Stimulated activated CD4-positive, alpha-beta T cell treated with anti-CD3 and anti-CD28 coated beads, Interleukin-15, amount 100 ng/mL, for 1 hour (primary cell): ENCODE results near the gene BTBD3.

Experiments used
- DNase-seq, 2 donors: peaks; one replicate each; pipeline ENCODE4 v3.0.0-alpha.2; 2020; ENCODE audit warnings: low read depth in 1 of 2, low spot score in 1 of 2

The BTBD3 gene

DNA sequence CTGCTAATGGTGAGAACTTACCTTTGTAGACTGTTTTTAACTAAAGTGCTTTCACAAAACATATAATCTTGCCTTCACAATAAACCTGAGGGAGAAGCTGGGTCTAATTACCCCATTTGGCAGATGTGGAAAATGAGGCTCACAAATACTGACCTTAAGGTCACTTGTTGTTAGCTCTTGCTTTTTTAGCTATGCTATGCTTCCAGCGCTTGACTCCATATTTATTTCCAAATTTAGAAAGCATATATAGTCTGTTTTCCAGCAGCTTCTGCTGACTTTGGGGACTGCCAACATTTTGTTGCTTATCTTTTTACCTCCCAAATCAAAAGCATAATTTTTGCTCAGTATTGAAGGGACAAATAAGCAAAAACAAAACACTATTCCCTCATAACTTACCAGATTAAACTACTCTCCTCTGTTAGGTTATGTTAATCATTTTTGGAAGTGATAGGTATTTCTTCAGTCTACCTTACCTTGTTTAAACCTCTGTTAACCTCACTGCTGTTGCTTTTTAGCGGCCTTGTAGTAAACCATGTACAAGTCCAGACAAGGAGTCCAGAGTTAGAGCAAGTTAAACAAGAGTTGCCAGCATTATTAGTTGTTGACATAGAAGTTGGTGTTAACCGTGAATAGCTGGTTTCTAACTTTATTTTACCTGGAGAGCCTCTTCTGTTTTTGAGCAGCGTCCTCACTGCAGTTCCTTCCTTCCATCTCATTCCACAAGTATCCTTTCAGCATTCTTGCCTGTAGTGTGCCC, 4.9 kb upstream of the BTBD3 start:
- DNase-seq = no peak

DNA sequence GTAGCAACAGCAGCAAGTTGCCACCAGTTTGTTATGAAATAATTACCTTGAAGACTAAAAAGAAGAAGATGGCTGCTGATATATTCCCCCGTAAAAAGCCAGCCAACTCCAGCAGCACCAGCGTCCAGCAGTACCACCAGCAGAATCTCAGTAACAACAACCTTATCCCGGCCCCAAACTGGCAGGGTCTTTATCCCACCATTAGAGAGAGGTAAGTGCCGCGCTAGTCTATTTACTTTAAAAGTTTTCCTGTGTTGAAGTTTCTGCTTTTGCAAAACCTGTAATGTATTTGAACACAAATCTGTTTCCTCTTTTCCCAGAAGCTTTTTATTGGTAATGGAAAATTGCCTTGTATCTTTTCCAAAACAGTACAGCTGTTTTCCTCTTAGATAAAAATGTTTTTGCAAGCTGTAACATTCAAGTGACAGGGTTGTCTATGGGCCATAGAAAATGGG, 725 bp downstream of the BTBD3 start:
- DNase-seq = no peak

DNA sequence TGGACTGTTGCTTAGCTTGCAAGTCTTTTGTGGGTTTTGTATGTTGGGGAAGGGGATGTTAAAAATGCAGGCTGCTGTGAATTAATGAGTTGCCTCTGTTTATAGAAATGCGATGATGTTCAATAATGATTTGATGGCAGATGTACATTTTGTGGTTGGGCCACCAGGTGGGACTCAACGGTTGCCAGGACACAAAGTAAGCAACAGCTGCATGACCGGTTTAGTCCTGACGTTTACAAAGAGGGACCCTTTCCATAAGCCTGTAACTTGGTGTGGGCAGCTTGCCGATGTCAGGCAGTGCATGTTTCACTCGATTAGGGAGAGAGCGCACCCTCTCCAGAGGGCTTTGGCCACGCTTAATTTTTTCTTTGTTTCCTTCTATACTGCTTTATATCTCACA, 1.3 kb downstream of the BTBD3 start:
- no peak for DNase-seq

DNA sequence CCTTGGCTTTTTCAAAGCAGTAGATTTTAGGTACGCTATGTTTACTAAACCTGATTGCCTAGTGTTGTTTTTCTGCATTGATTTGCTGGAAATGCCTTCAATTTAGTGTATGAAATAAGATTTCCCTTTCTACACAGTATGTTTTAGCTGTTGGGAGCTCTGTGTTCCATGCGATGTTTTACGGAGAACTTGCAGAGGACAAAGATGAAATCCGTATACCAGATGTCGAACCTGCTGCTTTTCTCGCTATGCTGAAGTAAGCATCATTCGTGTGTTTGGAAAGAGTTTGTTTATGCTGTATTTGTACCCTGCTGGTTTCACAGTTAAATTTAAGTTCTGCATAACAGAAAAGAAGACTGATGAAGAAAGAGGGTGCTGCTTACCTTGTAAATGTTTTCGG, 1.9 kb downstream of the BTBD3 start:
- DNase-seq = no peak

DNA sequence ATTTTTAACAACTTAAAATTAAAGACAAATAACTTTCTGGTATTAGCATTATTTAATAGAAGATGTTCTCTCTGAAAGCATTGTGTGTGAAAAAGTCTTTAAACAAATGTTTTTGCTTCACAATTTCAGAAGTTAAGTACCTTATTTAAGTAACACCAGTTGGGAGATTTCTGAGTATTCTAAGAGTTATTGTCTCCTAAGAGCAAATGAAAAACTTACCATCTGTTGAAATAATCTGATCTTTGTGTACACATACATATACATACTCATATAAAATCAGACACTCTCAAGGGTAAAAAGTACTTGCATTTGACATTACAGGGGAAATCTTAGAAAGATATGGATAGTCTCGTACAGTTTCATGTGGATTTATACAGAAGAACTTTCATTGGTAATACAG, 2.4 kb downstream of the BTBD3 start:
- DNase-seq = no peak

DNA sequence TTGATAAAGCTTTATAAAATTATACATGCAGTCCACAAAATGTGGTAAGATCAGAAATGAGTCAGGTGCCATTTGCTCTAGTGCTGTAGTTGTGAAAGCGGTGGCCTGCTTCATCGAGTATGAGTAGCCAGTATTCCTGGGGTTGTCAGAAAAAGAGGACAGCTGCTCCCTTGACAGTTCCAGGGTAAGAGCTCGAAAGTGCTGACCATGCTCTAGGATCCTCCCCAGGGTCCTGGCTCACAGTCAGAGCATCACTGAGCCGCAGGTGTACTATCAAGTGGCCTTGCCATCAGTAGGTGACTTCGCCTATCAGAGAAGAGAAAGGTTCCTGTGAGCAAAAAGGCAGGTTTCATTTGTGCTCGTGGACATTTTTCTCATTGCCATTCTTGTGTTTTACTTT, 3.6 kb downstream of the BTBD3 start:
- DNase-seq = no peak

DNA sequence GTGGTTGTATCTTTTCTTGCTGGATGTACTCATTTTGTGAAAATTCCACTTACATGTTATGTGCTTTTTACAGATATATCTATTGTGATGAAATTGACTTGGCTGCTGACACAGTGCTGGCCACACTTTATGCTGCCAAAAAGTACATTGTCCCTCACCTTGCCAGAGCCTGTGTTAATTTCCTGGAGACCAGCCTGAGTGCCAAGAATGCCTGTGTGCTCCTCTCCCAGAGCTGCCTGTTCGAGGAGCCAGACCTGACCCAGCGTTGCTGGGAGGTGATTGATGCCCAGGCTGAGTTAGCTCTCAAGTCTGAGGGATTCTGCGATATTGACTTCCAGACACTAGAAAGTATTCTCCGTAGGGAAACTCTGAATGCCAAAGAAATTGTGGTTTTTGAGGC, 4.9 kb downstream of the BTBD3 start:
- DNase-seq = no peak

DNA sequence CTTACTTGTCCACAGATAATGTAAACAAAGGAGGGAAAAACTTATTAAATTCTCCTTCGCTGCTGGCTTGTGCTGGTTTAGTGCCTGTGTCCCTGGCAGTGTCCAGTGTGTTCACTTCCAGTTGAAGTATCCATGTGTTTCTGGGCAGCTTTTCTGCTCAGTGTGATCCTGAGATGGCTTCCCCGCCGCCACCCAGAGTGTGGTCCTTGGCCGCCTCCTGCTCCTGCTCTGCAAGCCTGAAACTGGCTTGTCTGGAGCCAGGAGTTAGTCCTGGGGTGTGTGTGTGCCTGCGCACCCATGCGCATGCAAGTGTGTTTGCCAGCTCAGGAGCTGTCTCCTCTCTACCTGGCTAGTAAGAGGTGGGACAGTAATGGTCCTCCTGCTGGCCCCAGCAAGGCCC, 7.2 kb downstream of the BTBD3 start:
- no peak for DNase-seq

DNA sequence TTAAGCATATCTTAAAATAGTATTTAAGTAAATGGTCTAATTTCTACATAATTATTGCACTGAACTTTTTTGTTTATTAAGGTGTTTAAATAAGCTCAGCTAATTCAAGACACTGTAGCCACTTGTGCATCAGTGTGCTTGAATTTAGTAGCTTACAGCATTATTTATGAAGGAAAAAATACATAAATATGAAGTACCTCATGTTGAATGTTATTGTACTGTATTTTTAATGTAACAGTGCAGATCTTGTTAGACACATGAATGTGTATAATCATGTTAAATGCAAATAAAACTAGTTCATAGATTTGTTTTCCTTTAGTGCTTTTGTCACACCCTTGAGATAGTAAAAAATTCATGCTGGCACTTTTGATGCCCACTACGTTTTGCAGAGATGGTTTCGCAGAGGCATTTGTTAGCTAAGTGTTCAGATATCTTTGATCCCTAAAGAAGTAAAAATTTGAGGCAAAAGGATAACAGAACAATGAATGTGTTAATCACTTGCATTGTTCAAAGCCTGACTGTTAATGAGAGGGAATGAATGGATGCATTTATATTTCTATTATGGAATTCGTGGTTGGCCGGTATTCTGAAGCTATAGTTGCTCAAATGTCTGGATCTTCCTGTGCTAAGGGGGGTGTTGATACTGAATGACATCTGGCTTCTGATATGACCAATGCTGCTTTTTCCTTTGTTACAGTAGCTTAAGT, 8.8 kb downstream of the BTBD3 start:
- no peak for DNase-seq

DNA sequence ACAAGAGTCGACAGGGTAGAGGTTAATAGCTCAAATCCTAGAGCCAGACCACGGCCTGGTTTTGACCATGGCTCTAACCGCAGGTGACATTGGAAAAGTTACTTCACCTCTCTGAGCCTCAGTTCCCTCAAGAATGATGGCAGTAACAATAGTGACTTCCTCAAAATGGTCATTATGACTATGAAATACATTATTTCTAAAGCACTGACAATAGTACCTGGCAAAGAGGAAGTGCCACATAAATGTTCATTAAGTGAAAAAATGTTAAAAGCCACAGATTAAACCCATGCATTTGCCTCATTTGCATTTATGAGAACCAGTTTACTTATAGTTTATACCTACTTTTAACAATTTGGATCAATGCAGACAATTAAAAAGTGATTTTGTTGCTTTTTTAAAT, 12.3 kb downstream of the BTBD3 start:
- DNase-seq = no peak

DNA sequence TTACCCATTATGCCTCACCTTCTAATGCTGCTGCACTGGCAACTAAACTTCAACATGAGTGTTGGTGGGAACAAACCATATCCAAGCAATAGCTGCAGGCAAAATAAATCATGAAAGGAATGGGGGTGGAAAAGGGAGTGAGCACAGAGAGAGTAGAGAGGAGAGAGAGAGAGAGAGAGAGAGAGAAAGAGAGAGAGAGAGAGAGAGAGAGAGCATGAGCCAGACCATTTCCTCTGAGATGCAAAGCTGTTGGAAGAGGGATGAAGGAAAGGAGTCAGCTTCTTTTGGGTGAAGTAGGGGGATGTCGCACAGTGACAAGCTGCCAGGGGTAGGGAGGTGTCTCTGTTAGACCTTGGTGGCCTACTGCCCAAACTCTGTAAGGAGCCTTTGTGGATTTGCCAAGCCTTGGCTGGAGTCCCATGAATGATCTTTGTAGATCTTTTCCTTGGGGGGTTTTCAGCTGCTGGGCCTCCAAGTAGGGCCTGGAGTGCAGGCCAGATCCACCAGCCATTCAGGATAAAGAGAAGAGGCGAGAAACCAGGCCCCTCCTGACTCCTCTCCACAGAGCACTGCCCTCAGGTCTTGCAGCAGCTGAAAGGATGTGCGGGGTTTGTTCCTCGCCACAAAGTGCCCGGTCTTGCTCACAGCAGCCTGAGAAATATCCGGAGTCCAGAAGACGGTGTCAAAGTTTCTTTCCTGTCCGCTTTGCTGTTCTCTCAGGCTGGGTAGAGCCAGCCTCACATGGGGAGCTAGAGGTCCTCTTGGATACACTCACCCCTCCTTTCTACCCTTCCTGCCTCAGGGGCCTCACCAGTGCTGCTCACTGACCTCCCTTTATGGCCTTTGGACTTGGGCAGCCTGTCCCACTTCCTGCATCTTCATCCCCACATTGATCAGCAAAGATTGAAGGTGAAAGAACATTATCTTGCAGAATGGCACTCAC, 17.8 kb downstream of the BTBD3 start:
- no peak for DNase-seq

DNA sequence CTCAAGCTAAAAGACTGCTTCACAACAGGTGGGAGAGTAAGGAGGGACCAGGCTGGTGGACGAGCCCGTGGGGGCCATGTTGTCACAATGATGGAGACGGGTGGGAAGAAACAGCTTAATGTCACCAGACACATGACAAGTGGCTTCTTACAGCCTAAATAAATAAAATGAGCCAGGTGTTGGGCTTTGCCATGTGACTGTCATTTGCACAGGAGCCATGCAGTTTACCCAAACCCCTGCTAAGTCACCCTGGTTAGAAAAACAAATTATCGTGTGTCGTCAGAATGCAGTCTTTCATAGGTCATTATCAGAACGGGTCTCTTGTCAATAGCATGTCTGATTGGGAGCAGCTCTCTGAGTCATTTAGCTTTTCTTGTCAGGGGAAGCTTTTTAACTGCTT, 18.5 kb downstream of the BTBD3 start:
- no peak for DNase-seq

DNA sequence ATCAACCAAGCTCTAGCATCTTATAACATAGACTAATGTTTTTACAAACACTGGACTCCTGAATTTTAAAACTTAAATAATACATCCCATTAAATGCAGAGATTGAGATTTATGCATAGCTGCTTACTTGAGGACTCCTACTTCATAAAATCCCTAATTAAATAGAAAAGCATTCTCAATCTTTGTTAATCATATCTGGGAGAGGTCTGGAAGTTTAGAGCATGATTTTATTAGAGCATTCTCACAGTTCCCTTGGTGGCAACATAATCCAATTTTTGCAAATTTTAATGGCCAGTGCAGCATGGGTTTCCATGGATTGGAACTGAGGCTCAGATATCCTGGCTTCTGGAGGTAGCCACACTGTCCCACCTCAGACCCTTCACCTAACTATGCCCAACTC, 19.5 kb downstream of the BTBD3 start:
- no peak for DNase-seq

DNA sequence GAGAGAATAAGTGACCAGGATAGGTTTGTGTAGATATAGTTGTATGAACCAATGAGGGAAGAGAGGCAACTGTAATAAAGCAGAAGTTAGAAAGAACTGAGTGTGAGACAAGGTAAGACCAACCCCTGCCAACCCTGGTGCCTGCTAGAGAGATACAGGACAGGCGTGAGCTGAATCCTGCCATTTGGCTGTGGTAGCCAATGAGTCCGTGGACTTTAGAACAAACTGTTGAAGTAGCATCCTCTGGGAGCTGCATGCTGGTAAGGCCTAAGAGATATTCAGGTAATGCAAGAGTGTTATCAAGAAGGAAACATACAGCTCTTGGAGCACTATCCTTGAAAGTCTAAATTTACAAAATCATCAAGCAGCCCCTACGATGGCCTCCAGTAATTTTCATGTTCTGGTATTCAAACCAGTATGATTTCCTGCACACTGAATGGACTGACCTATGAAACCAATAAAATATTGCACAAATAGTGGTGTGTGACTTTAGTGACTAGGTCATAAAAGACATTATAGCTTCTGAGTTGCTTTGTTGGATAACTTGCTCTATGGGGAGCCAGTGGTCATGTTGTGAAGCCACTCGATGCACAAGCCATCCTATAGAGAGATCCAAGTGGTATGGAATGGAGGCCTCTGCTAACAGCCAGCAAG, 24.0 kb downstream of the BTBD3 start:
- no peak for DNase-seq

DNA sequence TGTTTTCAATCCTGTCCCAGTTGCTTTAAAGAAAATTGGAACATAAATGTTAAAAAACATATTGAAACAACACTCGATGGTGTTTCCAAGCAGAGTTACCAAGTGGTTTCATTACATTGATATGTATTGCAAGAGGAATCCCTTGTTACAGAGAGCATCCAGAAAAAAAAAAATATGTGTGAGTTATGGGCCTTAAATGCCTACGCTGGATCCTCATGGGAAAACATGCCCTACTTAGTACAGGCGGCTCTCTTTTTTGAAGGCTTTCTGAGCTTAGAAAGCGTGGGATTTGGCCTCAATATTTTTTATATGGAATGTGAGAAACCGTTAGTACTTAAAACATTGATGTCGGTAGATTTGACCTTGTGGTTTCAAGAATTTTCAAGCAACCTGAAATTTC, 26.1 kb downstream of the BTBD3 start:
- no peak for DNase-seq

DNA sequence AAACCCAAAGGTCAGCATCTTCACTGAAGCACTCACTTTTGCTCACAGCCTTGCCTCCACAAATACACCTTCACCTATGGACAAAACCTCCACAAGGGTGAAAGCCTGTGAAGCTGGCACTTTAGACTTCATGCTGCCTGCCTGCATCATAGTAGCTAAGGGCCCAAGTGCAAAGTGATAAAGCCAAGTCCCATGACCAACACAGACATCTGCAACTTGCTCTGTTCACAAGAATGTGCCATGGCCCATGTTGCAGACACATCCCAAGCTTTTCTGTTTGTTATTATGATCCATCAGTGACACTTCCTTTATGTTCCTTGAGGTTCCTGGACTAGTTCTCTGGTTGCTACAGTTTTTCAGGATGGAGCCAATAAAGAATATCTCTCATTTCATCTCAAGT, 31.1 kb downstream of the BTBD3 start:
- no peak for DNase-seq

DNA sequence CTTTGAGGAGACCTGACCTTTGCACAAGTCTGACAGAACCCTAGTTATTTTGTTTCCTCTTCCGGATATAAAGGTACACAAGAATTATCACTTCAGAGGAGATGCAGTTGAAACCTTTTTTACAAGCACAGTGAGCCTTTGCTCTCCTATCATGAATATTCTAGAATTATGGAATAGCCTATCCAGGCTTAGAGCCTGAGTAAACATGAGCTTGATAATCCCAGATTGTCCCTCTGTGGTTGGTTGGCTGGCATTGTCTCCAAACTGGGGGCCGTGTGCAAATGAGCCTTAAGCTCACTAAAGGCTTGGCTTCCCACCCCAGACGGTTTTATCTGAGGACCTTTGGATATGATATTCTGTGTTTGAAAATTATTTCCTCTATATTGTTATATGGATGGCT, 32.0 kb downstream of the BTBD3 start:
- DNase-seq = no peak

DNA sequence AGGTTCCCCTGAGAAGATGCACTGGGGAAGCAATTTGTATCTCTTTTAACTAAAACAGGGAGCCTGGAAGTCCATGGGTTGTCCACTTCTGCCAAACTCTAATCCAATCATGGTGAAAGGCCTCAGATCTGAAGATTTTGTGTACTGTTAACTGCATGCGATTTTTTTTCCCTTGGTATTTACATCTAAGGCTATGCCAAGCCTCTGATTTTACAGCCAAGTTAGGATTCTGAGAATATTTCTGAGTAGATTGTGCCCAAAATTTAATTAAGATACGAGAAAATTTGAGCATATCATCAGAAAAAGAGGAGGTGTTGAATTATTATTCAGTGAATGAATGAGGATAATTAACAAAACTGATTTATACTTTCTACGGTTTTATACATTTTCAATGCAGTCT, 34.0 kb downstream of the BTBD3 start:
- no peak for DNase-seq

DNA sequence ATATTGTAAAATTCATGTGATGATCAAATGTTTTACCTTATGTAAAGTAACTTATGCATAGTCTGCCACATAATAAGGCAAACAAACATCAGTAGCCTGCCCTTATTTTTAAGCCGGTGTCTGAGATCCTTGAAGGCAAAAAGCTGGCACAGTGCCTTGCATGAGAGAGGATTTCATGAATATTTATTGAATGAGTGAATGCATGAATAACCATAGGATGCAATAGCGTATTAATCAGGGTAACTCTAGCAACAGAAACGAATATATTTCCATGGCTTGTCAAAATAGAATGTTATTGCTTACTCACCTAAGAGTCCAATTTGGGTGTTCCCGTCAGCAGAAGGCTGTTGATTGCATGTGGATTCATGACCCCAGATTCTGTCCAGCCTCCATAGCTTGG, 34.9 kb downstream of the BTBD3 start:
- no peak for DNase-seq

DNA sequence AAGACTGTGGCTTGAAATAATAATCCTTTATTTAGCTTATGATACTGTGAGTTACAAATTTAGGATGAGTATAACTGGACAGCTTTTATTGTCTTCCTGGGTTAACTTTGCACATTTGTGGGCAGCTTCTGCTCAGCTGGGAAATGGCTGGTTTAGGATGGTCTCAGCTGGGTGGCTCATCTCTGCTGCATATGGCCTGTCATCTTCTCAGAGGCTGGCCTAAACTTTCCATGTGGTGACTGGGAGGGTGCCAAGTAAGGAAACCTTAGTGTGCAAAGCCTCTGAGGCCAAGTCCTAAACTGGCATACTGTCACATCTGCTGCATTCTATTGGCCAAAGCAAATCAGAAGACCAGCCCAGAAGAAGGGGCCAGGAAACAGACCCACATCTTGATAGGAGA, 40.2 kb downstream of the BTBD3 start:
- DNase-seq = no peak

DNA sequence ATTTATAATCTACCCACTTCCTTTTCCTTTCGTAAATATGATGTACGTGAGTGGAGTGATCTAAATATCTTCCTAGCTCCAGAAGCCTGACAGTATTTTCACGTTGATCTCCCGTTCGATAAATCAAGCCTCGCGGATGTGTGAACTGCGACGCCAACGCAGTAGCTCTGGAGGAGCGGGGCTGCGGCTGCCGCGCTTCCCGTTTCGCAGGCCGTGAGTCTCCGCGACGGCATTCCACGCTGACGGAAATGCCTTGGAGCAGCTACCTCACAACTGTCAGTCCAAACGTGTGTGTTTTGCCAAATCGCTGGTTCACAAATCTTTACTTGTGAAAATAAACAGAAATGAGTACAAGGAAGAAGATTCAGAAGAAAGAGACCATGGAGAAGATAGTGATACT, 41.2 kb downstream of the BTBD3 start:
- no peak for DNase-seq
